Activated CD4-positive, alpha-beta T cell treated with anti-CD3 and anti-CD28 coated beads, Interleukin-2, Interleukin-4, amounts not matched to agents 100 ng/mL and 50 ng/mL, durations not matched to agents 16 hours and 8 hours (primary cell): ENCODE measurements around the gene NPHP4.

Experiments
- DNase-seq: peaks from one replicate; pipeline ENCODE4 v3.0.0-alpha.2; 2020; ENCODE audit warnings: low spot score

NPHP4 gene

DNA sequence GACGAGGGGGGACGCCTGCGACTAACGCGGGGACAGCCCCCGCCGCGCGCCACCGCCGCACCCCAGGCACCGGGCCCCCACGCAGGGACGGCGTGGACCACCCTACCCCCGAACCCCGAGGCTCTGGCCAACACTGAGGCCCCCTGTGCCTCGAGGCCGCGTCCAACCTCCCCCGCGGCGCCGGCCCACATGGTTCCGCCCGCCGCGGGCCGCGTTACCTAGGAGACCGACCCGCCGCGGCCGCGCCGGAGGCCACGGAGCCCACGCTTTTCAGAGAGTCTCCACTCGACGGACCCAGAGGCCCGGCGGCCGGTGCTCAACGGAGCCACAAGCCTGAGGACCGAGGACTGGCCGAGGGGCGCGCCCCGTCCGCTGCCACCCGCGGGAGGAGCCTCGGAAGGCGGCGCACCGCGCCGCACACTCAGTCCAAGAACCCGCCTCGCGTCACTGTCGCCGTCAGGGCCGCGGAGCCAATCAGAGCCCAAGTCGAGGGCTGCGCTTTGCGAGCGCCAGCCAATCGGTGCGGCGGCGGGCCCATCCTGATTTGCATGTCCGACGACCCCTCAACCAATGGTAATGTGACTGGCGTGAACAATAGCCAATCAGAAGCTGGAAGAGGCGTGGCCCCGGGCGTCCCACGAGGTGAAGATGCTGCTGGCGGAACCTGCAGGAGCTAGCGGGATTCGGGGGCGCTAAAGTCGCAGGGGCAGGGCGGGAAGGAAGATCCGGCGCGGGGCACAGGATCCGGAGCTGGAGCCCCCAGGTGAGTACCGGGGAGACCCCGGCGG lies at the start of gene NPHP4:
NPHP4 (minus strand) TSS at position 400 of the 788 bp plus-strand sequence. CDS start 6,136 bp downstream, outside the sequence.
- DNase-seq, result peak; percentile 100

DNA sequence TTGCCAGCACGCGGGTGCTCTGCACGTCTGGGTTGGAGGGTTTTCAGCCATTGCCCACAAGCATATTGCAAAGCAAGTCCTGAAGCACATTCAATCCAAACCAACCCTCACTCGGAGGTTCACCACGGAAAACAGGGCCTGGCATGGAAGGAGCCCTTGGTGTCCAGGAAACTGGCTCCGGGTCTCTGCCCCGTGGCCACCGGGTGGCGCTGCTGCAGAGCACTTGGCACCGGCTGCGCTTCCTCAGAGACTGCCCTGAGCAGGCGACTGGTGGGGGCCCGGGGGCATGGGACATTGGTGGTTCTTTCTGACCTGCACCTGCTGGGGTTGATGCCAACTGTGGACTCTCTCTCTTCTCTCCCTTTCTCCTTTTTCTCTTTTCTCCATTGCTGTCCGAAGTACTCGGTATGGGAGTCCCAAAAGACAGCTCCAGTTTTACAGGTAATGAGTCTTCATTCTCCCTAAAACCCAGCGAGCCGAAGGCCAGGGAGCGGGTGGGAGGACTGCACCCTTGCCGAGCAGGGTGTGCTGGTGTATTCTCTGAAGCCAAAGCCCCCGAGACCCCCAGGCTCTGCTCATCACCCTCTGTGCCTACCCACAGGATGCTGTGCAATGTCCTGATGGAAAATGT lies 49.3 kb upstream of the NPHP4 start:
- DNase-seq, result no peak

DNA sequence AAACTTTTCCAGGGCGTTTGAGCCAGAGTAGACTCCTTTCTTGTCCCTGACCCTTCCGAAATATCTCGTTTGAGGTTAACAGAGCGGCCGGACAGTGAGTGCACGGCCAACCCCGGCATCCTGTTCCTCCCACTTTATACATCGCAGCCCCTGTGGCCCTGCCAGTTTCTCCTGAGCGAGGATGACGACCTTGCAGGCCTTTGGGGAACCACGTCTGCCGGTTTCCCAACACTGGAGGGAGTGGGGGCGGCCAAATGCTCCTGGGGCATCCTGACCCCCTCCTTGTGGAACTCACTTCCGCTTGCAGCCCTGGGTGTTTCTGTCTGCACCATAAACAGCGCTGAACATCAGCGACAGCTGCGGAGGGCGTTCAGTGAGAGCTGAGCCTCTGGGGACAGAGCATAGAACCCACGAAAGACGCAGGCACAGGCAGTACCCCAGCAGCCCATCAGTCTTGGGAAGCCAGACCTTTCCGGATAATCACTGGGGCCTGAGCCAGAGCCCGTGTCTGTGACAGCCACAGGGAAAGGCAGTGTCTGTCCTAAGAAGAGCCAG lies 48.7 kb upstream of the NPHP4 start:
- no peak for DNase-seq

DNA sequence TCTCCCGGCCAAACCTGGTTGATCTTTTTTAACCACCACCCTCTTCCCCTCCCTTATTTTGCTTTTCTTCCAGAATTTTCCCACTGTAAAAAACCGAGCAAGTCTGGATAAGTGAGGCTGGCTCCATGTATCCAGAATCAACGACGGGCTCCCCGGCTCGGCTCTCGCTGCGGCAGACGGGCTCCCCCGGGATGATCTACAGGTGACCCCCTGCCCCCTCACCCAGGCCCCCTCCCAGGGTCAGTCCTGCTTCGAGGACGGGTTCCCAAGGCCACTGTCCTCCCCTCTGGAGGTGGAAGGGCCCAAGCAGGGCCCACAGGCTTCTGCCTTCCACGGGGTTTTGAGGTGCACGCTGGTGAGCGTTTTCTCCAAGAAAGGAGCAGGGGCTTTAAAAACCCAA lies 48.2 kb upstream of the NPHP4 start:
- no peak for DNase-seq

GRCh38 chr1:6039031-6039430 lies 46.8 kb upstream of the NPHP4 start:
- DNase-seq, result no peak

GRCh38 chr1:6038603-6039002 lies 46.4 kb upstream of the NPHP4 start:
- DNase-seq, result no peak

- DNase-seq, result peak; percentile 56
Measured at GRCh38 chr1:6037338-6037762, 45.1 kb upstream of the NPHP4 start.

DNA sequence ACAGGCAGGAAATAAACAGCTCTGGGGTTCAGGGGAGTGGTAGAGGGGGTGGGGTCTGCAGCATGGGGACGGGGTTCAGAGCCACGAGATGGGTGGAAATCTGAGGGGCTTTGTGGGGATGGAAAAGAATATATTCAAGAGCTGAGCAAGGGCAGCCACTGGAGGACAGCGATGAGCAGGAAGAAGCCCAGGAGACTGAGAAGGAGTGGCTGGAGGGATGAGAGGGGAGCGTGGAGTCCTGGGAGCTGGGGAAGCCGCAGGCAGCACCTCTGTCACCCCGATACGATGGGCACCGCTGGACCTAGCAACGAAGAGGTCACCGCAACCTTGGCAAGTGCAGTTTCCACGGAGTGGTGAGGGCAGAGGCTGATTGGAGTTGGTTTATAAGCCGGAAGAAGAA lies 43.5 kb upstream of the NPHP4 start:
- DNase-seq, result no peak

GRCh38 chr1:6035303-6035702 lies 43.1 kb upstream of the NPHP4 start:
- no peak for DNase-seq

DNA sequence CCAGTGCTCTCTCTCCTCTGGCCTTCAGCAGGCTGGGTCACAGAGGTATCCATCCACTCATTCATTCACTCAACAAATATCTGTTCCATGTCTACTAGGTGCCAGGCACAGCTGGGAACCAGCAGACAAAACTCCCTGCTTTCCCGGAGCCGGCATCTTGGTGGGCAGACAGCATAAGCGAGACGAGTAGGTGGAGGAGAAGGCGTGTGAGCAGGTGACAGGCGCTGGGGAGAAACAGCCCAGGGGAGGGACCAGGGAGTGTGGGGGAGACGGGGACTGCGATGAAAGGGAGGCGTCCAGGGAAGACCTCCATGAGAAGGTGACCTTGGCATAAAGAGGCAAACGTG lies 42.5 kb upstream of the NPHP4 start:
- no peak for DNase-seq

DNA sequence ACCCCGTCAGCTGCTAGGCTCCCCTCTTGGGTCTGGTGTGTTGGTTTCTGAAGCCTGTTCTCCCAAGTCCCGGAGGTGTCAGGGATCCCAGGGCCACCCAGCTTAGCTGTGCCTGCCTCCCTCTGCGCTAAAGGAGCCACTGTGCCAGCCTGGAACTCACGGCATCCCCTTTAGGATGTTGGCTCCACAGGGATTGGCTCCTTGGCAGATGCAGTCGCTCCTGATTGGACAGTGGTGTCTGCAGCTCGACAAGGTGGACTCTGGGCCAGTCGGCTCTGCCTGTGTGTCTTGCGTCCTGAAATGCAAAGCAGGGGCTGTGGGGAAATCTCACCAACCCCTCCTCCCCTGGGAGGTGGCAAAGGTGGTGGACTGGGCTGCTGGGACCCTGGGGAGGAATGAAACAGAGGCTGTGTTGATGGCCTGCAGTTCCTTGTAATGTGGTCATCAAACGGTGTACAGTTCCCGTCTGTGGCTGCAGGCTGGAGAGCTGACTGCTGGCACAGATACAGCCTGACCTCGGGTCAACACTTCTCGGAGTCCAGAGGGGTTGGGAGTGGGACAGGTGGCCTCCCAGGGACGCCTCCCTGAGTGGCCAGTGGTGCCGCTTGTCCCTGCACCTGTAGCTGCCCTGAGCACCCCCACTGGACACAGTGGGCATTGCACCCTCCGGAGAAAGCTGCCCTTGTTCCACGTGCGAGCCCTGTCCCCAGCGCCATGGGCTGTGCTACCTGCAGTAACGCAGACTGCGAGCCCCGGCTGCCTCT lies 41.9 kb upstream of the NPHP4 start:
- DNase-seq, result peak; percentile 27

DNA sequence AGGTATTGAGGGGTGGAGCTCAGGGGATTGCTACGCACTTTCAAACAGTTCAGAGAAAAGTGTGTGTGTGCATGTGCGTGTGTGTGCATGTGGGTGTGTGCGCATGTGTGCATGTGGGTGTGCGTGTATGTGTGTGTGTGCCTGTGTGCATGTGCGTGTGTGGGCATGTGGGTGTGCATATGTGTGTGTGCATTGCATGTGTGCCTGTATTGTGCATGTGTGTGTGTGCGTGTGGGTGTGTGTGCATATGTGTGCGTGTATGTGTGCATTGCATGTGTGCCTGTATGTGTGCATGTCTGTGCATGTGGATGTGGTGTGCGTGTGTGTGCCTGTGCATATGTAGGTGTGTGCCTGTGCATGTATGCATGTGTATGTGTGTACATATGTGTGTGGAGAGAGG lies 40.9 kb upstream of the NPHP4 start:
- no peak for DNase-seq

DNA sequence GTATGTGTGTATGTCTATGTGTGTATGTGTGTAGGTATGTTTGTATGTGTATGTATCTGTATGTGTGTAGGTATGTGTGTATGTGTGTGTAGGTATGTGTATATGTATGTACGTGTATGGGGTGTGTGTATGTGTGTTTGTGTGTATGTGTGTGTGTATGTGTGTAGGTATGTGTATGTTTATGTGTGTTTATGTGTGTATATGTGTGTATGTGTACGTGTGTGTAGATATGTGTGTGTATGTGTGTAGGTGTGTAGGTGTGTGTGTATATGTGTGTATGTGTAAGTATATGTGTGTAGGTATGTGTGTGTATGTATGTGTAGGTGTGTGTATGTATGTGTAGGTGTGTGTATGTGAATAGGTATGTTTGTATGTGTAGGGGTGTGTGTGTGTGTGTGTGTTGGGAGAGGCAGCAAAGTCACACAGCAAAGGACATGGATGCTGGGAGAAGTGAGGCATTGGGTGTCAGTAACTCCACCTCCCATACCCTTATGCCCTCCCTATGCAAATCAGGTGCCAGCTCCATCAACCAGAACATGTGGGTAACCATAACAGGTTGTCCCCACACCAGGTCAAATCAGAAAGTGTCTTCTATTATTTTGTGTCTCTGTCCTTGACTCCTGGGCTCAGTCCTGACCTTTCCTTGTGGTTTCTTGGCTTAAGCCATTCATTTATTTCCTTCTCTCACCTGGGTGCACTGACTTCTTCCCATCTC lies 38.5 kb upstream of the NPHP4 start:
- no peak for DNase-seq

- no peak for DNase-seq
Measured at GRCh38 chr1:6030132-6030531, 37.9 kb upstream of the NPHP4 start.

- no peak for DNase-seq
Measured at GRCh38 chr1:6029351-6029750, 37.1 kb upstream of the NPHP4 start.

DNA sequence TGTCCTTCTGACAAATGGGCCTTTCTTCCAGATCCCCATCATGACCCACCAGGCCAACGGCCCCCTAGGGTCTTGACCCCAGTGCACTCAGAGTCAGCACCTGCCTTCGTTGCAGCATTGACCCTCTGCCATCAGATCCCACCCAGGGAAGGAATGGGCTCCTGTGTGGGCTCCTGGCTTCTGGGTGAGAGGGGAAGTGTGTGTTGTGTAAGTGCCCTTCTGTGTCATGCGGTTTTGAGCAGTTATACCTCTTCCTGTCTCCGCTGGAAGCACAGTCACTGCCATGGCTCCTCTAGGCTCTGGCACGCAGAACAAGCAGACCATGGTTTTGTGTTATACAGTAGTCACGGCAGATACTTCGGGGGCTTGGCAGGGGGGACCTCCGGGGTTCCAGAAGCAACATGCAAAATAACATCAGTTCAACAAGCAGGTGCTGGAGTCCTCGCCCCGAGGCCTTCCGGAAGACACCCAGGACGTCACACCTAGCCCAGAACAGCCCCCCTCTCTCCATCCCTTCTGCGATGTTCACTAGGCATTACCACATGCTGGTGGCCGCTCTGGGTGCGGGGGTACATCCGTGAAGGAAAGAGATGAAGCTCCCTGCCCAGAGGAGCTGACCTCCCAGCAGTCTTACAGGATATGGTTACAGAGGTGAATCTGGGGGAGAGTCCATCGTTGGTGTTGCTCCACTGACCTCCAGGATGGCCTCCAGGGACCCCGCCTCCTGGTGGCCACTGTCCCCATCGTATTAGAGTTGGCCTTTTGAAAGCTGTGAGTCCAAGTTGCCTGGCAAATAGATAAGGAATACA lies 36.0 kb upstream of the NPHP4 start:
- DNase-seq, result peak; percentile 82

- peak; percentile 57 for DNase-seq
Measured at GRCh38 chr1:6027591-6027990, 35.4 kb upstream of the NPHP4 start.

GRCh38 chr1:6026095-6026809 lies 34.0 kb upstream of the NPHP4 start:
- DNase-seq, result peak; percentile 96

DNA sequence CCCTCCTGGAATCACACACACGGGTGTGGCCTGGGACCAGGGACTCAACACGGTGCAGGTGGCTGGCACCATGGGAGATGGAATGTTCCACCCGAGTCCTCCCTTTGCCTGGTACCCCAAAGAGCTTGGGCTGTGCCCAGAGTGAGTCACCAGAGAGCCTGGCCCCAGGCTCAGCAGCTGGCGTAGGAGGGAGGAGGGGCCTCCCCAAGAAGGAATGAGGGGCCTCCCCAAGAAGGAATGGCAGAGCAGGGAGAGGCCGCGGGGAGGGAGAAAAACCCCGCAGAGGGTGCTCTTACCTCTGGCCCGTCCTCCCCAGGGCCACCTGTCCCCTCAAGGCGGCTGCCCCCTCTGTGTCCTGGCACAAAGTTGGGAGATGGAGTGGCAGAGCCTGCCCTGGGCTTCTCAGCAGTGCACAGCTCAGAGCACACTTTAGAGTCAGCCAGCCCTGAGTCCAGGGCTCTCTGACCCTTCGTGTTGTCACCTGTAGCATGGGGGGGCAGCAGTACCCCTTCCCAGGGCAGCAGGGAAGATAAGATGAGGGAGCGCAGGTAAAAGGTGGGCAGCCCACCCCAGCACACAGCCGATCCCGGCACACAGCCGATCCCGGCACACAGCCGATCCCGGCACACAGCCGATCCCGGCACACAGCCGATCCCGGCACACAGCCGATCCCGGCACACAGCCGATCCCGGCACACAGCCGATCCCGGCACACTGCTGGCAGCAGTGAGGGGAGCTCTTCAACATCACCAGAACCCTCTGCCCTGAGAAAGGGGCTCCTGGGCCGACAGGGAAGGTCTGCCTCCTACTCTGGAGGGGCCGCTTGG lies 33.3 kb upstream of the NPHP4 start:
- DNase-seq, result no peak

GRCh38 chr1:6024376-6024775 lies 32.2 kb upstream of the NPHP4 start:
- DNase-seq, result no peak
